Suppressor macrophage (primary cell): ENCODE results near the gene DNAAF1.
A peak's percentile ranks its signal among the peaks of the same experiment; 100 is the strongest.
"Not testable (repeated sequence)": the region's sequence is repeated elsewhere in the genome, so short reads cannot be mapped to it uniquely, and the experiment has no call there.

ENCODE experiments used
- DNase-seq, 4 experiments: peaks; one replicate each; pipeline ENCODE4 v3.0.0-alpha.2; 2020 to 2022

Gene DNAAF1

GRCh38 chr16:84184775-84185174 lies 39.7 kb downstream of the DNAAF1 start:
- DNase-seq, result no peak

- peak; percentile 98 to 99 (median 99) for DNase-seq
Measured at GRCh38 chr16:84186685-84187437, 41.8 kb downstream of the DNAAF1 start, which contains the start of gene TAF1C. TSS of gene TAF1C (minus strand) at chr16:84187057. CDS start at chr16:84184988, 2,069 bp downstream.

- no peak for DNase-seq
Measured at GRCh38 chr16:84190731-84191388, 45.8 kb downstream of the DNAAF1 start, which contains the start of gene ADAD2. TSS of gene ADAD2 (plus strand) at chr16:84191157. CDS start at chr16:84191231, 74 bp downstream.

- DNase-seq, result no peak
Measured at GRCh38 chr16:84191466-84191865, 46.4 kb downstream of the DNAAF1 start.

GRCh38 chr16:84193480-84193879 lies 48.4 kb downstream of the DNAAF1 start:
- no peak for DNase-seq

- no peak for DNase-seq
Measured at GRCh38 chr16:84194018-84194417, 48.9 kb downstream of the DNAAF1 start.

GRCh38 chr16:84194470-84195200 lies 49.5 kb downstream of the DNAAF1 start:
- DNase-seq, result peak in 2 of 4 experiments; percentile 15 to 39

GRCh38 chr16:84195201-84196093 lies 50.3 kb downstream of the DNAAF1 start:
- no peak for DNase-seq

GRCh38 chr16:84196101-84196500 lies 51.0 kb downstream of the DNAAF1 start:
- DNase-seq, result no peak

- no peak for DNase-seq
Measured at GRCh38 chr16:84196727-84197394, 51.8 kb downstream of the DNAAF1 start.

GRCh38 chr16:84197466-84198128 lies 52.5 kb downstream of the DNAAF1 start:
- no peak for DNase-seq

GRCh38 chr16:84198401-84198800 lies 53.3 kb downstream of the DNAAF1 start:
- DNase-seq, result no peak

- DNase-seq, result no peak
Measured at GRCh38 chr16:84199097-84199496, 54.0 kb downstream of the DNAAF1 start.

GRCh38 chr16:84199861-84200260 lies 54.8 kb downstream of the DNAAF1 start:
- peak; percentile 82 to 98 (median 92) for DNase-seq

- not testable (repeated sequence) for DNase-seq
Measured at GRCh38 chr16:84204551-84204950, 59.4 kb downstream of the DNAAF1 start.

GRCh38 chr16:84205123-84205522 lies 60.0 kb downstream of the DNAAF1 start:
- DNase-seq, result not testable (repeated sequence)

- DNase-seq, result no peak
Measured at GRCh38 chr16:84205976-84206691, 61.0 kb downstream of the DNAAF1 start.

- DNase-seq, result no peak
Measured at GRCh38 chr16:84207251-84207650, 62.1 kb downstream of the DNAAF1 start.

GRCh38 chr16:84207879-84208278 lies 62.8 kb downstream of the DNAAF1 start:
- no peak for DNase-seq

GRCh38 chr16:84209989-84210388 lies 64.9 kb downstream of the DNAAF1 start:
- no peak for DNase-seq
